ENCODE measurements around the gene BCAR3.

DNA sequence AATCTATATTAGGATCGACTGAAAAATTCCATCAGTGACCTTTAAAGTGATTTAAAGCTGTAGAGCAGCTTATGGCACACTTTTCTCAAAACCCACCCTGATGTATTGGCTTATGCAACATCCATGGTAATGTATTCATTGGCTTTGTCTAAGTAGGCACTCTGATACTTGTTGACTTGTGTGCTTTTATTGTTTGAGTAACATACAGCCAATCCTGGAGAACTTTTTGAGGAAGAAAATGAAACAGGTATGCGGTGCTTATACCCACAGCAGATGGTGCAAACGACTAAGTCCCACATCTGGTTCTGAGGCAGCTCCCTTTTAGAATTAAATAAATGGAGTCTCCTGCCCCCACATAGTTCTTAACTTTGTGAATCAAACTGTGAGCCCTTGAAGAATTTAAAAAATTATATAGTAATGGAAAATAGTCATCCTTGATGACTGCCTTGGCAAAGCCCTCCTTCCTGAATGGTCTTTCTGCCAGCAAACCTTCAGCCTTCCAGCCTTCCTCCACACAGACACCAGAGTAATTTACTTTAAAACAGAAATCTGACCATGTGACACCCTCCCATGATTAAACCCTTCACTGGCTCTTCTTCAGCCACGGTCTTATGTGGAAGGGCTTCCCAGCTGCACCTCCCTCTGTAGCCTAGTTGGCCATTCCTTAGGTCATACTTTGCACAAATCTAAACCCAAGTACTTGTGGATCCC is 116.0 kb downstream of the BCAR3 start:
- TF ChIP-seq, protein P1, sequence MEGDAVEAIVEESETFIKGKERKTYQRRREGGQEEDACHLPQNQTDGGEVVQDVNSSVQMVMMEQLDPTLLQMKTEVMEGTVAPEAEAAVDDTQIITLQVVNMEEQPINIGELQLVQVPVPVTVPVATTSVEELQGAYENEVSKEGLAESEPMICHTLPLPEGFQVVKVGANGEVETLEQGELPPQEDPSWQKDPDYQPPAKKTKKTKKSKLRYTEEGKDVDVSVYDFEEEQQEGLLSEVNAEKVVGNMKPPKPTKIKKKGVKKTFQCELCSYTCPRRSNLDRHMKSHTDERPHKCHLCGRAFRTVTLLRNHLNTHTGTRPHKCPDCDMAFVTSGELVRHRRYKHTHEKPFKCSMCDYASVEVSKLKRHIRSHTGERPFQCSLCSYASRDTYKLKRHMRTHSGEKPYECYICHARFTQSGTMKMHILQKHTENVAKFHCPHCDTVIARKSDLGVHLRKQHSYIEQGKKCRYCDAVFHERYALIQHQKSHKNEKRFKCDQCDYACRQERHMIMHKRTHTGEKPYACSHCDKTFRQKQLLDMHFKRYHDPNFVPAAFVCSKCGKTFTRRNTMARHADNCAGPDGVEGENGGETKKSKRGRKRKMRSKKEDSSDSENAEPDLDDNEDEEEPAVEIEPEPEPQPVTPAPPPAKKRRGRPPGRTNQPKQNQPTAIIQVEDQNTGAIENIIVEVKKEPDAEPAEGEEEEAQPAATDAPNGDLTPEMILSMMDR (IDR thresholded peaks at IDR 0.05): no peak
- no peak for TF ChIP-seq POLR2A (IDR thresholded peaks at IDR 0.05)

Measured in suprapubic skin (tissue), 3 donors.